ENCODE measurements around the gene MRPL12. TPM values are rescaled to one million over a fixed set of nuclear protein-coding genes. Genes with fewer than 3 reads are reported as not detected.
A peak's percentile ranks its signal among the peaks of the same experiment; 100 is the strongest.

Gene MRPL12
- total RNA-seq, 1 donor from 2014 or later, result 87.9 TPM

- Mint-ChIP-seq H3K36me3 (peaks cover 4% of the 10 kb centered on the region), H3K4me3 (no peak overlapping the region), H3K27ac (no peak overlapping the region), H3K27me3 (no peaks in the 10 kb centered on the region), H3K4me1 (ENCODE audit: unreplicated experiment) (peaks cover 9% of the 10 kb centered on the region), H3K9me3 (no peaks in the 10 kb centered on the region)
- no peak for DNase-seq (ENCODE audit: extremely low spot score, unreplicated experiment)
- no peak for TF ChIP-seq CTCF (conservative IDR thresholded peaks at IDR 0.05)
Observed at GRCh38 chr17:81687770-81688541, 15.2 kb upstream of the MRPL12 start.

GRCh38 chr17:81688616-81689015 is 14.6 kb upstream of the MRPL12 start:
- TF ChIP-seq CTCF (conservative IDR thresholded peaks at IDR 0.05), result no peak
- Mint-ChIP-seq H3K27me3 (no peaks in the 10 kb centered on the region), H3K9me3 (no peaks in the 10 kb centered on the region), H3K4me3 (no peak overlapping the region), H3K27ac (no peak overlapping the region), H3K4me1 (ENCODE audit: unreplicated experiment) (peaks cover 7% of the 10 kb centered on the region), H3K36me3 (peaks cover 3% of the 10 kb centered on the region)
- no peak for DNase-seq (ENCODE audit: extremely low spot score, unreplicated experiment)

GRCh38 chr17:81690066-81690465 is 13.1 kb upstream of the MRPL12 start:
- Mint-ChIP-seq H3K4me1 (ENCODE audit: unreplicated experiment) (no peaks in the 10 kb centered on the region), H3K27me3 (no peaks in the 10 kb centered on the region), H3K4me3 (no peak overlapping the region), H3K27ac (peak overlapping the region; percentile 31), H3K36me3 (no peaks in the 10 kb centered on the region), H3K9me3 (no peaks in the 10 kb centered on the region)
- TF ChIP-seq CTCF (conservative IDR thresholded peaks at IDR 0.05), result no peak
- DNase-seq (ENCODE audit: extremely low spot score, unreplicated experiment), result no peak

GRCh38 chr17:81690549-81690948 is 12.6 kb upstream of the MRPL12 start:
- DNase-seq (ENCODE audit: extremely low spot score, unreplicated experiment), result no peak
- Mint-ChIP-seq H3K27ac (no peak overlapping the region), H3K4me3 (no peak overlapping the region), H3K9me3 (no peaks in the 10 kb centered on the region), H3K36me3 (no peaks in the 10 kb centered on the region), H3K4me1 (ENCODE audit: unreplicated experiment) (no peaks in the 10 kb centered on the region), H3K27me3 (no peaks in the 10 kb centered on the region)
- TF ChIP-seq CTCF (conservative IDR thresholded peaks at IDR 0.05), result no peak

- Mint-ChIP-seq H3K36me3 (no peaks in the 10 kb centered on the region), H3K9me3 (no peaks in the 10 kb centered on the region), H3K4me3 (no peak overlapping the region), H3K4me1 (ENCODE audit: unreplicated experiment) (no peaks in the 10 kb centered on the region), H3K27me3 (no peaks in the 10 kb centered on the region), H3K27ac (no peak overlapping the region)
- no peak for TF ChIP-seq CTCF (conservative IDR thresholded peaks at IDR 0.05)
- no peak for DNase-seq (ENCODE audit: extremely low spot score, unreplicated experiment)
Observed at GRCh38 chr17:81691196-81691595, 12.0 kb upstream of the MRPL12 start.

All from type B pancreatic cell (in vitro differentiated cells).